K562 (cell line): ENCODE results near the gene PSMA7. TPM values are rescaled to one million over a fixed set of nuclear protein-coding genes. Genes with fewer than 3 reads are reported as not detected.
A peak's percentile ranks its signal among the peaks of the same experiment; 100 is the strongest.

Experiments used
- ATAC-seq: fragments of 200-7000 bp; cut with Tn5 transposase; 3 replicates; pipeline ENCODE4 v1.9.1; 2020; ENCODE audit warnings: moderate library complexity
- BruUV-seq: library from RNA; stranded (reverse); fragments of 400-500 nt; replicated peaks from 2 replicates; lab custom pipeline; 2021; lab: Mats Ljungman, UMichigan
- CTCF ChIA-PET: fragments of 300-600 bp; formaldehyde crosslinking; extraction: SDS; loops from one replicate; lab custom pipeline; 2021; ENCODE audit warnings: low intra/inter-chr PET ratio; lab: Yijun Ruan, JAX
- POLR2A ChIA-PET: fragments of 300-600, 350-650 bp; sonication (Branson Sonifier 250); formaldehyde crosslinking; extraction: SDS; loops from one replicate; lab custom pipeline; 2021; ENCODE audit warnings: antibody characterized with exemption, inconsistent platforms; lab: Yijun Ruan, JAX
- DNase-seq, 4 experiments: peaks; one replicate each; pipeline versions ENCODE4 v3.0.0 to v3.0.0-alpha.2; 2011 to 2018; ENCODE audit warnings: low spot score in 3 of 4, mixed read lengths in 3 of 4; ENCODE audit errors: extremely low read depth in 1 of 4
- FAIRE-seq: peaks from 2 replicates; lab custom pipeline; 2011; peaks lifted over from hg19 to GRCh38; lab: Jason Lieb, UNC
- H2AFZ ChIP-seq: 2 replicates; pipeline ENCODE4 v1.6.0; 2011; ENCODE audit warnings: low read depth, low read length, control low read depth, inconsistent platforms
- H3K27ac ChIP-seq: fragments of 200-600 bp; 3 replicates; pipeline ENCODE4 v1.8.0; 2011; ENCODE audit warnings: low read depth, mild to moderate bottlenecking, control low read depth, inconsistent platforms, low read length, moderate library complexity, mixed read lengths; ENCODE audit errors: extremely low read depth
- H3K27me3 ChIP-seq, 2 experiments: fragments of 300-600 bp in 1 of 2; 2 replicates in 1 of 2; 3 replicates in 1 of 2; pipeline versions ENCODE4 v1.6.0 to v1.8.0; 2011; ENCODE audit warnings: inconsistent platforms in 2 of 2, low read length in 2 of 2, mild to moderate bottlenecking in 1 of 2, mixed read lengths in 1 of 2, moderate library complexity in 1 of 2; ENCODE audit not compliant: control insufficient read depth in 2 of 2, insufficient read depth in 2 of 2
- H3K36me3 ChIP-seq: fragments of 300-600 bp; 3 replicates; pipeline ENCODE4 v1.8.0; 2011; ENCODE audit warnings: mild to moderate bottlenecking, low read length, inconsistent platforms; ENCODE audit not compliant: control insufficient read depth, insufficient read depth
- H3K4me1 ChIP-seq, 2 experiments: fragments of 200-600 bp in 1 of 2; replicated peaks in 1 of 2; 2 replicates in 1 of 2; 3 replicates in 1 of 2; pipeline versions ENCODE4 v1.5.1 to v1.8.0; 2011; ENCODE audit warnings: inconsistent platforms in 2 of 2, low read length in 2 of 2, mild to moderate bottlenecking in 1 of 2, mixed read lengths in 1 of 2, moderate library complexity in 1 of 2; ENCODE audit not compliant: control insufficient read depth in 2 of 2, insufficient read depth in 2 of 2
- H3K4me2 ChIP-seq: 2 replicates; pipeline ENCODE4 v1.6.1; 2011; ENCODE audit warnings: low read length, control low read depth, inconsistent platforms, mixed read lengths; ENCODE audit not compliant: insufficient read depth
- H3K4me3 ChIP-seq: fragments of 200-600 bp; sonication (generic), shearing (Covaris generic); 2 replicates; pipeline ENCODE4 v1.5.1; 2016; ENCODE audit warnings: control low read depth, inconsistent platforms
- H3K79me2 ChIP-seq: fragments of 200-600 bp; 3 replicates; pipeline ENCODE4 v1.8.0; 2011; ENCODE audit warnings: low read length, inconsistent platforms; ENCODE audit not compliant: control insufficient read depth, insufficient read depth
- H3K9ac ChIP-seq, 2 experiments: 2 replicates each; pipeline versions ENCODE4 v1.6.0 to v1.6.1; 2011; ENCODE audit warnings: low read depth in 2 of 2, low read length in 2 of 2, control low read depth in 1 of 2, inconsistent platforms in 1 of 2, mild to moderate bottlenecking in 1 of 2, mixed read lengths in 1 of 2; ENCODE audit not compliant: insufficient read depth in 1 of 2
- H3K9me1 ChIP-seq: one replicate; pipeline ENCODE4 v1.6.0; 2011; ENCODE audit warnings: inconsistent platforms, mild to moderate bottlenecking, low read length, moderate library complexity; ENCODE audit not compliant: control insufficient read depth, insufficient read depth
- H3K9me3 ChIP-seq: replicated peaks from 2 replicates; pipeline ENCODE4 v1.5.1; 2011; ENCODE audit warnings: low read depth, low read length, inconsistent platforms; ENCODE audit not compliant: control insufficient read depth, insufficient read depth
- H4K20me1 ChIP-seq: replicated peaks from 2 replicates; pipeline ENCODE4 v1.6.1; 2011; ENCODE audit warnings: low read length, inconsistent platforms, mixed read lengths; ENCODE audit not compliant: control insufficient read depth, insufficient read depth
- CBFA2T3 ChIP-seq: fragments of 450-650 bp; IDR thresholded peaks from 2 replicates; pipeline ENCODE4 v1.6.1; 2017
- EGR1 ChIP-seq: fragments of 450-650 bp; conservative IDR thresholded peaks from 2 replicates; pipeline ENCODE4 v1.6.1; 2017; ENCODE audit warnings: mild to moderate bottlenecking
- SPI1 ChIP-seq: IDR thresholded peaks from 2 replicates; pipeline ENCODE4 v1.6.1; 2011; ENCODE audit warnings: low read depth, low read length, control low read depth, borderline replicate concordance
- ZNF395 ChIP-seq: fragments of 200-800 bp; sonication (Bioruptor generic); IDR thresholded peaks from 2 replicates; pipeline ENCODE4 v1.6.1; 2017; ENCODE audit warnings: missing genetic modification characterization, missing compliant biosample characterization
- ZNF518B ChIP-seq: fragments of 250-450 bp; sonication (Bioruptor Pico); IDR thresholded peaks from 2 replicates; pipeline ENCODE4 v1.5.0; 2021; ENCODE audit warnings: mild to moderate bottlenecking, moderate library complexity
- WGBS: fragments of 100-300 bp; shearing (Covaris generic); methylation state at CpG from one replicate; pipeline ENCODE4 v1.1.6; 2016; ENCODE audit warnings: low coverage, mixed read lengths; ENCODE audit not compliant: insufficient coverage; ENCODE audit errors: missing lambda C conversion rate; 5-methylcytosine and 5-hydroxymethylcytosine counted together
- in situ Hi-C: fragments of 300-500 bp; cut with MboI; formaldehyde crosslinking; loops from 4 replicates; pipeline ENCODE4 v1.15.0; 2018; ENCODE audit warnings: inconsistent platforms, mixed read lengths
- intact Hi-C: fragments of 100-400 bp; cut with micrococcal nuclease; formaldehyde crosslinking; loops from 2 replicates; pipeline ENCODE4 v1.14.2; 2022
- polyA plus RNA-seq, 8 experiments: library from polyadenylated mRNA; depleted of rRNA in 4 of 8; stranded (reverse) in 5 of 8; unstranded in 3 of 8; fragments of >200 nt; fragmentation: Nextera tagmentation in 2 of 8; fragmentation: Illumina TruSeq in 1 of 8; extraction: Ambion mirVana in 2 of 8; extraction: Trizol in 1 of 8; gene quantifications; 2 replicates each; pipeline versions ENCODE4 v1.2.1 to v1.2.3, GENCODE V29; 2011 to 2014; ENCODE audit warnings: inconsistent platforms in 1 of 8, missing spikeins in 1 of 8
- total RNA-seq, 7 experiments: library from RNA; depleted of rRNA in 6 of 7; stranded (reverse); fragments of >200 nt in 6 of 7; fragmentation: Illumina TruSeq in 2 of 7; extraction: Trizol in 2 of 7; gene quantifications; 2 replicates each; pipeline versions ENCODE4 v1.2.1 to v1.2.3, GENCODE V29; 2011 to 2021; ENCODE audit warnings: low replicate concordance in 1 of 7

Gene PSMA7
- total and polyA plus RNA-seq, 9 of the 15 experiments (the other 6 are each of a cell fraction or from before 2014, with no cell fraction given), result 257 to 510 (median 393) TPM

- Histone ChIP-seq H3K36me3 (peaks cover 45% of the 10 kb centered on the region), H3K4me3 (no peak overlapping the region), H3K4me1 (peaks cover 9 to 29% of the 10 kb centered on the region in 2 experiments; a peak in 4 of 5 replicates), H4K20me1 (peaks cover 10% of the 10 kb centered on the region; the same call in 1 of the 2 replicates), H3K4me2 (peak overlapping the region; percentile 9; the same call in 1 of the 2 replicates), H2AFZ (no peak overlapping the region), H3K9ac (no peak overlapping the region), H3K9me1 (no peaks in the 10 kb centered on the region), H3K27me3 (no peaks in the 10 kb centered on the region), H3K9me3 (no peaks in the 10 kb centered on the region), H3K27ac (peak overlapping the region; percentile 53; the same call in 2 of the 3 replicates), H3K79me2 (peaks cover 87% of the 10 kb centered on the region)
- ChIA-PET CTCF (no interaction called here), POLR2A (interaction anchor here (0.6 kb wide), 1 partner anchor 70 kb away, joined by 3 read pairs; no protein-coding TSS in a partner anchor)
- FAIRE-seq, result peak; percentile 75
- no TSS peak for BruUV-seq
- ATAC-seq, result no peak
- TF ChIP-seq EGR1 (peak; percentile 40; the same call in 1 of the 2 replicates), CBFA2T3 (peak; percentile 26; the same call in 1 of the 2 replicates), ZNF518B (no peak), ZNF395 (CRISPR knock-in tag) (no peak), SPI1 (peak; percentile 86)
- DNase-seq, result no peak
- in situ Hi-C loops (no loop called here), intact Hi-C loops (no loop called here)
- WGBS, result 41% methylated on average over 13 of the region's 13 CpGs
Observed at GRCh38 chr20:62186887-62187866, 44.0 kb upstream of the PSMA7 start.
